A549 (cell line): ENCODE data around the gene VAMP4.

Experiments
- CHD2 ChIP-seq: fragments of 150-350 bp; IDR thresholded peaks from 2 replicates; pipeline ENCODE4 v1.6.1; 2014; ENCODE audit warnings: low read length; ENCODE audit not compliant: partially characterized antibody
- EHMT2 ChIP-seq: fragments of 200-600 bp; sonication (generic); IDR thresholded peaks from 2 replicates; pipeline ENCODE4 v1.6.1; 2016; ENCODE audit warnings: antibody characterized with exemption, low read depth, mild to moderate bottlenecking, moderate library complexity
- MAFK ChIP-seq: fragments of 450-650 bp; IDR thresholded peaks from 2 replicates; pipeline ENCODE4 v1.6.1; 2014; ENCODE audit not compliant: partially characterized antibody
- MAZ ChIP-seq: fragments of 150-350 bp; IDR thresholded peaks from 2 replicates; pipeline ENCODE4 v1.6.1; 2014; ENCODE audit warnings: antibody characterized with exemption, low read depth, low read length, borderline replicate concordance
- MYC ChIP-seq: IDR thresholded peaks from 2 replicates; pipeline ENCODE4 v1.6.1; 2012; ENCODE audit warnings: mild to moderate bottlenecking, inconsistent platforms, low read length, improper control_type of control experiment, borderline replicate concordance
- PHF8 ChIP-seq: fragments of 200-600 bp; sonication (generic); IDR thresholded peaks from 2 replicates; pipeline ENCODE4 v1.6.1; 2016; ENCODE audit warnings: low read depth, mild to moderate bottlenecking, antibody characterized with exemption, moderate library complexity, borderline replicate concordance
- POLR2A ChIP-seq: IDR thresholded peaks from 2 replicates; pipeline ENCODE4 v1.6.1; 2012; ENCODE audit warnings: mild to moderate bottlenecking, low read length
- POLR2AphosphoS2 ChIP-seq: conservative IDR thresholded peaks from 2 replicates; pipeline ENCODE4 v1.6.1; 2012; ENCODE audit warnings: low read length, improper control_type of control experiment, inconsistent platforms
- RCOR1 ChIP-seq: fragments of 150-350 bp; IDR thresholded peaks from 2 replicates; pipeline ENCODE4 v1.6.1; 2014; ENCODE audit warnings: antibody characterized with exemption, low read length, low read depth
- TF ChIP-seq, protein P1 (sequence below): fragments of >200 bp; sonication (Bioruptor Twin); formaldehyde crosslinking; IDR thresholded peaks from 3 replicates; pipeline ENCODE4 v1.5.1; 2016
- TF ChIP-seq, protein P2 (sequence below): fragments of 200-600 bp; sonication (generic); IDR thresholded peaks from 2 replicates; pipeline ENCODE4 v1.6.1; 2016; ENCODE audit warnings: antibody characterized with exemption, mild to moderate bottlenecking, moderate library complexity
- TF ChIP-seq, protein P3 (sequence below): fragments of >200 bp; sonication (Bioruptor Twin); formaldehyde crosslinking; IDR thresholded peaks from 3 replicates; pipeline ENCODE4 v1.6.1; 2016

DNA sequence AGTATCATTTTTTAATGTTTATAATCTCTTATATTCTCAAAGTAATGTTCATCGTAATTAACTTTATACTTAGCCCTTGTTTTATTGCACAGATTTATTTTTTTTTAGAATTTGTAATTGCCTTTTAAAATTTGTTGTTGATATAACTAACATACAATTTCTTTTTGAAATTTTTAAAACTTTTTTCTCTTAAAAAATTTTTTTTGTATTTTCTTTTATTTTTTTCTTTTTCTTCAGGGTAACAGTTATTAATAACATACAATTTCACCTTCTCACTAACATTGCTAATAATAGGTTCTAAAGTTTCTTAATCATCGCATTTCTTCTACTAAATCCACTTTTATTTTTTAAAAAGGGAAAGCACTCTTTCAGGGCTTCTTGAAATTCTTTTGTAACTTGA lies 11.3 kb upstream of the VAMP4 start:
- no peak for TF ChIP-seq POLR2A
- TF ChIP-seq CHD2, result no peak
- TF ChIP-seq EHMT2, result no peak
- TF ChIP-seq, protein P1, sequence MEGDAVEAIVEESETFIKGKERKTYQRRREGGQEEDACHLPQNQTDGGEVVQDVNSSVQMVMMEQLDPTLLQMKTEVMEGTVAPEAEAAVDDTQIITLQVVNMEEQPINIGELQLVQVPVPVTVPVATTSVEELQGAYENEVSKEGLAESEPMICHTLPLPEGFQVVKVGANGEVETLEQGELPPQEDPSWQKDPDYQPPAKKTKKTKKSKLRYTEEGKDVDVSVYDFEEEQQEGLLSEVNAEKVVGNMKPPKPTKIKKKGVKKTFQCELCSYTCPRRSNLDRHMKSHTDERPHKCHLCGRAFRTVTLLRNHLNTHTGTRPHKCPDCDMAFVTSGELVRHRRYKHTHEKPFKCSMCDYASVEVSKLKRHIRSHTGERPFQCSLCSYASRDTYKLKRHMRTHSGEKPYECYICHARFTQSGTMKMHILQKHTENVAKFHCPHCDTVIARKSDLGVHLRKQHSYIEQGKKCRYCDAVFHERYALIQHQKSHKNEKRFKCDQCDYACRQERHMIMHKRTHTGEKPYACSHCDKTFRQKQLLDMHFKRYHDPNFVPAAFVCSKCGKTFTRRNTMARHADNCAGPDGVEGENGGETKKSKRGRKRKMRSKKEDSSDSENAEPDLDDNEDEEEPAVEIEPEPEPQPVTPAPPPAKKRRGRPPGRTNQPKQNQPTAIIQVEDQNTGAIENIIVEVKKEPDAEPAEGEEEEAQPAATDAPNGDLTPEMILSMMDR, result no peak
- no peak for TF ChIP-seq MAZ
- TF ChIP-seq POLR2AphosphoS2, result no peak
- TF ChIP-seq, protein P2, sequence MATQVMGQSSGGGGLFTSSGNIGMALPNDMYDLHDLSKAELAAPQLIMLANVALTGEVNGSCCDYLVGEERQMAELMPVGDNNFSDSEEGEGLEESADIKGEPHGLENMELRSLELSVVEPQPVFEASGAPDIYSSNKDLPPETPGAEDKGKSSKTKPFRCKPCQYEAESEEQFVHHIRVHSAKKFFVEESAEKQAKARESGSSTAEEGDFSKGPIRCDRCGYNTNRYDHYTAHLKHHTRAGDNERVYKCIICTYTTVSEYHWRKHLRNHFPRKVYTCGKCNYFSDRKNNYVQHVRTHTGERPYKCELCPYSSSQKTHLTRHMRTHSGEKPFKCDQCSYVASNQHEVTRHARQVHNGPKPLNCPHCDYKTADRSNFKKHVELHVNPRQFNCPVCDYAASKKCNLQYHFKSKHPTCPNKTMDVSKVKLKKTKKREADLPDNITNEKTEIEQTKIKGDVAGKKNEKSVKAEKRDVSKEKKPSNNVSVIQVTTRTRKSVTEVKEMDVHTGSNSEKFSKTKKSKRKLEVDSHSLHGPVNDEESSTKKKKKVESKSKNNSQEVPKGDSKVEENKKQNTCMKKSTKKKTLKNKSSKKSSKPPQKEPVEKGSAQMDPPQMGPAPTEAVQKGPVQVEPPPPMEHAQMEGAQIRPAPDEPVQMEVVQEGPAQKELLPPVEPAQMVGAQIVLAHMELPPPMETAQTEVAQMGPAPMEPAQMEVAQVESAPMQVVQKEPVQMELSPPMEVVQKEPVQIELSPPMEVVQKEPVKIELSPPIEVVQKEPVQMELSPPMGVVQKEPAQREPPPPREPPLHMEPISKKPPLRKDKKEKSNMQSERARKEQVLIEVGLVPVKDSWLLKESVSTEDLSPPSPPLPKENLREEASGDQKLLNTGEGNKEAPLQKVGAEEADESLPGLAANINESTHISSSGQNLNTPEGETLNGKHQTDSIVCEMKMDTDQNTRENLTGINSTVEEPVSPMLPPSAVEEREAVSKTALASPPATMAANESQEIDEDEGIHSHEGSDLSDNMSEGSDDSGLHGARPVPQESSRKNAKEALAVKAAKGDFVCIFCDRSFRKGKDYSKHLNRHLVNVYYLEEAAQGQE, result no peak
- no peak for TF ChIP-seq MYC
- no peak for TF ChIP-seq MAFK
- TF ChIP-seq PHF8, result no peak
- no peak for TF ChIP-seq RCOR1
- TF ChIP-seq, protein P3, sequence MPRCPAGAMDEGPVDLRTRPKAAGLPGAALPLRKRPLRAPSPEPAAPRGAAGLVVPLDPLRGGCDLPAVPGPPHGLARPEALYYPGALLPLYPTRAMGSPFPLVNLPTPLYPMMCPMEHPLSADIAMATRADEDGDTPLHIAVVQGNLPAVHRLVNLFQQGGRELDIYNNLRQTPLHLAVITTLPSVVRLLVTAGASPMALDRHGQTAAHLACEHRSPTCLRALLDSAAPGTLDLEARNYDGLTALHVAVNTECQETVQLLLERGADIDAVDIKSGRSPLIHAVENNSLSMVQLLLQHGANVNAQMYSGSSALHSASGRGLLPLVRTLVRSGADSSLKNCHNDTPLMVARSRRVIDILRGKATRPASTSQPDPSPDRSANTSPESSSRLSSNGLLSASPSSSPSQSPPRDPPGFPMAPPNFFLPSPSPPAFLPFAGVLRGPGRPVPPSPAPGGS, result no peak
